ENCODE results near the gene MYO16. TPM values are rescaled to one million over a fixed set of nuclear protein-coding genes. Genes with fewer than 3 reads are reported as not detected.

The MYO16 gene
- total and polyA plus RNA-seq, 3 donors from 2014 or later: 3.1 to 4.0 (median 3.4) TPM

- intact Hi-C loops (cut with DNase I; ENCODE audit: low total_unique reads): no loop called here
- no peak overlapping the region for H3K27ac ChIP-seq
- no peaks in the 10 kb centered on the region for H3K4me1 ChIP-seq
- H3K36me3 ChIP-seq (ENCODE audit: low read depth, missing control alignments): no peaks in the 10 kb centered on the region
- no peaks in the 10 kb centered on the region for H3K27me3 ChIP-seq
- no peak for DNase-seq
- TF ChIP-seq POLR2A (IDR thresholded peaks at IDR 0.05) (no peak), CTCF (IDR thresholded peaks at IDR 0.05) (no peak)
- 83% methylated on average over 5 of the region's 5 CpGs for WGBS, 2 donors
- H3K4me3 ChIP-seq: no peak overlapping the region
- no peaks in the 10 kb centered on the region for H3K9me3 ChIP-seq
These were observed 363.9 kb downstream of the MYO16 start for GRCh38 chr13:108993346-108993745.

- Histone ChIP-seq H3K4me1 (no peaks in the 10 kb centered on the region), H3K36me3 (ENCODE audit: low read depth, missing control alignments) (no peaks in the 10 kb centered on the region), H3K4me3 (no peak overlapping the region), H3K27me3 (no peaks in the 10 kb centered on the region), H3K9me3 (no peaks in the 10 kb centered on the region), H3K27ac (no peak overlapping the region)
- TF ChIP-seq POLR2A (IDR thresholded peaks at IDR 0.05): no peak
- TF ChIP-seq CTCF (IDR thresholded peaks at IDR 0.05): no peak
- DNase-seq: no peak
- intact Hi-C loops (cut with DNase I; ENCODE audit: low total_unique reads): no loop called here
These were observed 367.0 kb downstream of the MYO16 start for GRCh38 chr13:108996430-108996829.

GRCh38 chr13:109000207-109000606 lies 370.8 kb downstream of the MYO16 start:
- H3K27me3 ChIP-seq: no peaks in the 10 kb centered on the region
- no peaks in the 10 kb centered on the region for H3K9me3 ChIP-seq
- intact Hi-C loops (cut with DNase I; ENCODE audit: low total_unique reads): no loop called here
- no peaks in the 10 kb centered on the region for H3K36me3 ChIP-seq (ENCODE audit: low read depth, missing control alignments)
- no peak for TF ChIP-seq CTCF (IDR thresholded peaks at IDR 0.05)
- TF ChIP-seq POLR2A (IDR thresholded peaks at IDR 0.05): no peak
- H3K4me1 ChIP-seq: no peaks in the 10 kb centered on the region
- DNase-seq: no peak
- no peak overlapping the region for H3K4me3 ChIP-seq
- H3K27ac ChIP-seq: no peak overlapping the region
- WGBS, 2 donors: 55 to 75% methylated on average over 2 of the region's 2 CpGs

- H3K9me3 ChIP-seq: no peaks in the 10 kb centered on the region
- no peaks in the 10 kb centered on the region for H3K27me3 ChIP-seq
- no peak overlapping the region for H3K27ac ChIP-seq
- TF ChIP-seq POLR2A (IDR thresholded peaks at IDR 0.05) (no peak), CTCF (IDR thresholded peaks at IDR 0.05) (no peak)
- intact Hi-C loops (cut with DNase I; ENCODE audit: low total_unique reads): no loop called here
- no peak for DNase-seq
- H3K36me3 ChIP-seq (ENCODE audit: low read depth, missing control alignments): no peaks in the 10 kb centered on the region
- no peaks in the 10 kb centered on the region for H3K4me1 ChIP-seq
- WGBS, 2 donors: 86% methylated on average over 2 of the region's 2 CpGs
- no peak overlapping the region for H3K4me3 ChIP-seq
These were observed 373.5 kb downstream of the MYO16 start for GRCh38 chr13:109002934-109003333.

- no peaks in the 10 kb centered on the region for H3K4me1 ChIP-seq
- TF ChIP-seq POLR2A (IDR thresholded peaks at IDR 0.05): no peak
- TF ChIP-seq CTCF (IDR thresholded peaks at IDR 0.05): no peak
- no peak overlapping the region for H3K27ac ChIP-seq
- no peaks in the 10 kb centered on the region for H3K9me3 ChIP-seq
- no peaks in the 10 kb centered on the region for H3K27me3 ChIP-seq
- intact Hi-C loops (cut with DNase I; ENCODE audit: low total_unique reads): no loop called here
- DNase-seq: no peak
- H3K4me3 ChIP-seq: no peak overlapping the region
- H3K36me3 ChIP-seq (ENCODE audit: low read depth, missing control alignments): no peaks in the 10 kb centered on the region
- WGBS, 2 donors: 39 to 46% methylated on average over 3 of the region's 3 CpGs
These were observed 378.5 kb downstream of the MYO16 start for GRCh38 chr13:109007946-109008345.
